MCF 10A (cell line): ENCODE results near the gene ZCCHC24. TPM values are rescaled to one million over a fixed set of nuclear protein-coding genes. Genes with fewer than 3 reads are reported as not detected.

Experiments used
- BruUV-seq: library from RNA; stranded (reverse); fragments of 400-500 nt; replicated peaks from 2 replicates; lab custom pipeline; 2021; lab: Mats Ljungman, UMichigan
- CTCF ChIA-PET: fragments of 300-600 bp; sonication (Branson Sonifier 250); formaldehyde crosslinking; extraction: SDS; loops from one replicate; lab custom pipeline; 2021; ENCODE audit warnings: antibody characterized with exemption, inconsistent platforms; lab: Yijun Ruan, JAX
- POLR2A ChIA-PET: fragments of 300-600, 350-650 bp; sonication (Branson Sonifier 250); formaldehyde crosslinking; extraction: SDS; loops from one replicate; lab custom pipeline; 2020; ENCODE audit warnings: antibody characterized with exemption, inconsistent platforms; lab: Yijun Ruan, JAX
- DNase-seq: peaks from one replicate; pipeline ENCODE4 v3.0.0-alpha.2; 2018; ENCODE audit not compliant: unreplicated experiment
- H3K27ac Mint-ChIP-seq: one replicate; pipeline ENCODE4 v1.8.0; 2022; ENCODE audit warnings: mild to moderate bottlenecking, low read depth, mixed read lengths; ENCODE audit not compliant: unreplicated experiment
- H3K27me3 Mint-ChIP-seq: one replicate; pipeline ENCODE4 v1.8.0; 2022; ENCODE audit warnings: mixed read lengths; ENCODE audit not compliant: insufficient read depth, unreplicated experiment
- H3K36me3 Mint-ChIP-seq: one replicate; pipeline ENCODE4 v1.8.0; 2022; ENCODE audit warnings: mild to moderate bottlenecking, moderate library complexity, mixed read lengths; ENCODE audit not compliant: insufficient read depth, unreplicated experiment
- H3K4me1 Mint-ChIP-seq: one replicate; pipeline ENCODE4 v1.8.0; 2022; ENCODE audit warnings: mixed read lengths; ENCODE audit not compliant: insufficient read depth, unreplicated experiment
- H3K4me3 Mint-ChIP-seq: one replicate; pipeline ENCODE4 v1.8.0; 2022; ENCODE audit warnings: mild to moderate bottlenecking, moderate library complexity, mixed read lengths; ENCODE audit not compliant: unreplicated experiment
- H3K9me3 Mint-ChIP-seq: one replicate; pipeline ENCODE4 v1.8.0; 2022; ENCODE audit warnings: mixed read lengths; ENCODE audit not compliant: unreplicated experiment
- intact Hi-C: fragments of 100-400 bp; cut with micrococcal nuclease; formaldehyde crosslinking; loops from 2 replicates; pipeline ENCODE4 v1.14.1; 2022
- total RNA-seq: library from RNA; stranded (reverse); gene quantifications from 2 replicates; pipeline ENCODE4 v1.2.3, GENCODE V29; 2022
- TF ChIP-seq, protein P1 (sequence below): fragments of 200-600 bp; IDR thresholded peaks from one replicate; pipeline ENCODE4 v1.8.0; 2022; ENCODE audit warnings: antibody characterized with exemption, mild to moderate bottlenecking; ENCODE audit not compliant: unreplicated experiment

Gene ZCCHC24
- total RNA-seq, 1 experiment from 2014 or later: 2.8 TPM

- no peaks in the 10 kb centered on the region for H3K4me1 Mint-ChIP-seq
- intact Hi-C loops: no loop called here
- peaks cover 35% of the 10 kb centered on the region for H3K27me3 Mint-ChIP-seq
- TF ChIP-seq, protein P1, sequence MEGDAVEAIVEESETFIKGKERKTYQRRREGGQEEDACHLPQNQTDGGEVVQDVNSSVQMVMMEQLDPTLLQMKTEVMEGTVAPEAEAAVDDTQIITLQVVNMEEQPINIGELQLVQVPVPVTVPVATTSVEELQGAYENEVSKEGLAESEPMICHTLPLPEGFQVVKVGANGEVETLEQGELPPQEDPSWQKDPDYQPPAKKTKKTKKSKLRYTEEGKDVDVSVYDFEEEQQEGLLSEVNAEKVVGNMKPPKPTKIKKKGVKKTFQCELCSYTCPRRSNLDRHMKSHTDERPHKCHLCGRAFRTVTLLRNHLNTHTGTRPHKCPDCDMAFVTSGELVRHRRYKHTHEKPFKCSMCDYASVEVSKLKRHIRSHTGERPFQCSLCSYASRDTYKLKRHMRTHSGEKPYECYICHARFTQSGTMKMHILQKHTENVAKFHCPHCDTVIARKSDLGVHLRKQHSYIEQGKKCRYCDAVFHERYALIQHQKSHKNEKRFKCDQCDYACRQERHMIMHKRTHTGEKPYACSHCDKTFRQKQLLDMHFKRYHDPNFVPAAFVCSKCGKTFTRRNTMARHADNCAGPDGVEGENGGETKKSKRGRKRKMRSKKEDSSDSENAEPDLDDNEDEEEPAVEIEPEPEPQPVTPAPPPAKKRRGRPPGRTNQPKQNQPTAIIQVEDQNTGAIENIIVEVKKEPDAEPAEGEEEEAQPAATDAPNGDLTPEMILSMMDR: no peak
- POLR2A ChIA-PET: interaction anchor here (0.6 kb wide), 1 partner anchor 21 kb away, joined by 3 read pairs; no protein-coding TSS in a partner anchor
- CTCF ChIA-PET: interaction anchor here (0.6 to 1.1 kb wide), 3 partner anchors 13 to 107 kb away, joined by 3 to 5 read pairs (median 3); no protein-coding TSS in a partner anchor
- H3K9me3 Mint-ChIP-seq: no peaks in the 10 kb centered on the region
- BruUV-seq: no TSS peak
- H3K36me3 Mint-ChIP-seq: no peaks in the 10 kb centered on the region
- no peak overlapping the region for H3K4me3 Mint-ChIP-seq
- no peak for DNase-seq
- no peak overlapping the region for H3K27ac Mint-ChIP-seq
Measured at GRCh38 chr10:79473496-79474095, 28.2 kb upstream of the ZCCHC24 start.

DNA sequence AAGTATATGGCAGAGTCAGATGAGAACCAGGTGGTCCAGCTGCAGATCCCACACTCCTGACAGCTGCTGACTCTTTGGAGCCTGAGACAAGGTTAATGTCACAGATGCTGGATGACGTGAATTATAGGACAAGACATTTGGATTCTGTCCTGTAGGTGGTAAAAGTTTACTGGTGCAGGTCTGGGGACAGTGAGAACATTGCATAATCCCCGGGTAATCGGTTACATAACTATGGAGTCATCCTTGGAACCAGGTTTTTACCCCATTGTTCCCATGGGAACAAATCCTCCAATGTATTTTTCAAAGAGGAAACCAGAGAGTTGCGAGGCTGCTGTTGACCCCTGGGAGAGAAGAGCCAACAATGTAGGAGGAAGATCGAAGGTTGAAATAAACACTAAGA is 27.5 kb upstream of the ZCCHC24 start:
- CTCF ChIA-PET: interaction anchor here (0.6 kb wide), 1 partner anchor 99 kb away, joined by 3 read pairs; no protein-coding TSS in a partner anchor
- TF ChIP-seq, protein P1: no peak

GRCh38 chr10:79472449-79472848 is 27.0 kb upstream of the ZCCHC24 start:
- TF ChIP-seq, protein P1: no peak
- H3K4me3 Mint-ChIP-seq: no peak overlapping the region
- intact Hi-C loops: no loop called here
- peaks cover 33% of the 10 kb centered on the region for H3K27me3 Mint-ChIP-seq
- DNase-seq: no peak
- H3K9me3 Mint-ChIP-seq: no peaks in the 10 kb centered on the region
- ChIA-PET POLR2A (interaction anchor here (0.7 kb wide), 1 partner anchor 28 kb away, joined by 4 read pairs; no protein-coding TSS in a partner anchor), CTCF (interaction anchor here (2.1 kb wide), 1 partner anchor 98 kb away, joined by 7 read pairs; no protein-coding TSS in a partner anchor)
- H3K36me3 Mint-ChIP-seq: no peaks in the 10 kb centered on the region
- H3K4me1 Mint-ChIP-seq: no peaks in the 10 kb centered on the region
- H3K27ac Mint-ChIP-seq: no peak overlapping the region
- no TSS peak for BruUV-seq

More for the DNA sequence above, 27.5 kb upstream of the ZCCHC24 start:
- no peak overlapping the region for H3K27ac Mint-ChIP-seq
- DNase-seq: peak; percentile 28
- no peaks in the 10 kb centered on the region for H3K4me1 Mint-ChIP-seq
- H3K36me3 Mint-ChIP-seq: no peaks in the 10 kb centered on the region
- H3K27me3 Mint-ChIP-seq: peaks cover 35% of the 10 kb centered on the region
- intact Hi-C loops: no loop called here
- H3K4me3 Mint-ChIP-seq: no peak overlapping the region
- no TSS peak for BruUV-seq
- POLR2A ChIA-PET: interaction anchor here (0.6 kb wide), 1 partner anchor 21 kb away, joined by 3 read pairs; no protein-coding TSS in a partner anchor
- H3K9me3 Mint-ChIP-seq: no peaks in the 10 kb centered on the region

DNA sequence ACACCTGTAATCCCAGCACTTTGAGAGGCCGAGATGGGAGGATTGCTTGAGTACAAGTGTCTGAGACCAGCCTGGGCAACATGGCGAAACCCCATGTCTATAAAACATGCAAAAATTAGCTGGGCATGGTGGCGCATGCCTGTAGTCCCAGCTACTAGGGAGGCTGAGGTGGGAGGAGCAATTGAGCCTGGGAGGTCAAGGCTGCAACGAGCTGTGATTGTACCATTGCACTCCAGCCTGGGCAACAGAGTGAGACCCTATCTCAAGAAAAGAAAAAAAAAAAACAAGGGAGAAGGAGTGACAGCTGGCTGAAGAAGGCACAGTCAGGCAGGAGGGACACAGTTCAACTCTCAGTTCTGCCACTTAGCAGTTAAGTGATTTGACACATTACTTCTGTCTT is 26.4 kb upstream of the ZCCHC24 start:
- Mint-ChIP-seq H3K4me3 (no peak overlapping the region), H3K27me3 (peaks cover 26% of the 10 kb centered on the region), H3K27ac (no peak overlapping the region), H3K4me1 (no peaks in the 10 kb centered on the region), H3K36me3 (no peaks in the 10 kb centered on the region), H3K9me3 (no peaks in the 10 kb centered on the region)
- CTCF ChIA-PET: interaction anchor here (0.6 to 2.1 kb wide), 4 partner anchors 11 to 97 kb away, joined by 3 to 7 read pairs (median 4); no protein-coding TSS in a partner anchor
- TF ChIP-seq, protein P1: no peak
- BruUV-seq: no TSS peak
- POLR2A ChIA-PET: interaction anchor here (0.7 kb wide), 1 partner anchor 27 kb away, joined by 4 read pairs; no protein-coding TSS in a partner anchor
- no peak for DNase-seq
- intact Hi-C loops: no loop called here
